Endothelial cell of umbilical vein (primary cell): ENCODE measurements around the gene PLCD3. TPM values are rescaled to one million over a fixed set of nuclear protein-coding genes. Genes with fewer than 3 reads are reported as not detected.

ENCODE experiments used
- BruUV-seq: library from RNA; stranded (reverse); fragments of 400-500 nt; replicated peaks from 2 replicates; lab custom pipeline; 2021; lab: Mats Ljungman, UMichigan
- CTCF ChIA-PET: fragments of 300-600, 350-600 bp; sonication (Branson Sonifier 250); formaldehyde crosslinking; loops from one replicate; lab custom pipeline; 2021; ENCODE audit warnings: antibody characterized with exemption, inconsistent platforms; lab: Charles Lee
- POLR2A ChIA-PET: fragments of 300-600, 350-600 bp; sonication (Branson Sonifier 250); formaldehyde crosslinking; loops from one replicate; lab custom pipeline; 2021; ENCODE audit warnings: antibody characterized with exemption, inconsistent platforms; lab: Charles Lee
- DNase-seq: peaks from one replicate; pipeline ENCODE4 v3.0.0-alpha.2; 2011; ENCODE audit warnings: low read depth, low spot score
- FAIRE-seq: peaks from 2 replicates; lab custom pipeline; 2011; peaks lifted over from hg19 to GRCh38; lab: Jason Lieb, UNC
- H2AFZ ChIP-seq: 2 replicates; pipeline ENCODE4 v1.6.0; 2012; ENCODE audit warnings: low read depth, low read length, control low read depth, inconsistent platforms
- H3K27ac ChIP-seq: 2 replicates; pipeline ENCODE4 v1.5.1; 2011; ENCODE audit warnings: low read depth, mild to moderate bottlenecking, control low read depth, low read length, moderate library complexity; ENCODE audit not compliant: insufficient read depth
- H3K27me3 ChIP-seq, 2 experiments: 2 replicates each; pipeline versions ENCODE4 v1.6.0 to v1.6.1; 2011; ENCODE audit warnings: low read length in 2 of 2, mixed read lengths in 1 of 2; ENCODE audit not compliant: control insufficient read depth in 2 of 2, insufficient read depth in 2 of 2
- H3K36me3 ChIP-seq, 2 experiments: 2 replicates in 1 of 2; 3 replicates in 1 of 2; pipeline ENCODE4 v1.5.1; 2011; ENCODE audit warnings: low read length in 2 of 2, mild to moderate bottlenecking in 1 of 2, moderate library complexity in 1 of 2; ENCODE audit not compliant: control insufficient read depth in 2 of 2, insufficient read depth in 2 of 2; ENCODE audit errors: extremely low read depth in 1 of 2
- H3K4me1 ChIP-seq: 3 replicates; pipeline ENCODE4 v1.5.1; 2011; ENCODE audit warnings: mild to moderate bottlenecking, low read length; ENCODE audit not compliant: control insufficient read depth, insufficient read depth; ENCODE audit errors: extremely low read depth
- H3K4me2 ChIP-seq: 2 replicates; pipeline ENCODE4 v1.6.1; 2011; ENCODE audit warnings: low read length, control low read depth, mixed read lengths; ENCODE audit not compliant: insufficient read depth
- H3K4me3 ChIP-seq, 3 experiments: fragments of 200-600 bp in 1 of 3; sonication (generic), shearing (Covaris generic) in 1 of 3; replicated peaks in 1 of 3; 2 replicates each; pipeline ENCODE4 v1.5.1; 2011 to 2016; ENCODE audit warnings: control low read depth in 3 of 3, low read length in 3 of 3, mild to moderate bottlenecking in 2 of 3, inconsistent platforms in 1 of 3, low read depth in 1 of 3, moderate library complexity in 1 of 3; ENCODE audit not compliant: insufficient read depth in 1 of 3
- H3K79me2 ChIP-seq: 2 replicates; pipeline ENCODE4 v1.6.0; 2012; ENCODE audit warnings: low read length, inconsistent platforms; ENCODE audit not compliant: control insufficient read depth, insufficient read depth
- H3K9ac ChIP-seq: replicated peaks from 2 replicates; pipeline ENCODE3; 2011; ENCODE audit warnings: low read length, control low read depth; ENCODE audit not compliant: insufficient read depth; ENCODE audit errors: extremely low read depth
- H3K9me1 ChIP-seq: replicated peaks from 3 replicates; pipeline ENCODE4 v1.6.0; 2011; ENCODE audit warnings: mild to moderate bottlenecking, low read length; ENCODE audit not compliant: control insufficient read depth, insufficient read depth; ENCODE audit errors: extremely low read depth
- H3K9me3 ChIP-seq: replicated peaks from 2 replicates; pipeline ENCODE4 v1.5.1; 2012; ENCODE audit warnings: low read length, inconsistent platforms; ENCODE audit not compliant: control insufficient read depth, insufficient read depth
- H4K20me1 ChIP-seq: replicated peaks from 2 replicates; pipeline ENCODE3; 2011; ENCODE audit warnings: mild to moderate bottlenecking, low read length; ENCODE audit not compliant: control insufficient read depth, insufficient read depth; ENCODE audit errors: extremely low read depth
- EZH2 ChIP-seq: IDR thresholded peaks from 2 replicates; pipeline ENCODE4 v1.6.1; 2012; ENCODE audit warnings: borderline replicate concordance, low read depth, mild to moderate bottlenecking, moderate library complexity, low read length, inconsistent platforms; ENCODE audit not compliant: severe bottlenecking
- FOS ChIP-seq: IDR thresholded peaks from 2 replicates; pipeline ENCODE4 v1.6.1; 2011; ENCODE audit warnings: mild to moderate bottlenecking, low read length, moderate library complexity, borderline replicate concordance; ENCODE audit not compliant: insufficient read depth
- GATA2 ChIP-seq: IDR thresholded peaks from 2 replicates; pipeline ENCODE4 v1.7.0; 2011; ENCODE audit warnings: low read depth, mild to moderate bottlenecking, moderate library complexity, mixed read lengths, low read length; ENCODE audit not compliant: insufficient read length, insufficient read depth
- JUN ChIP-seq: IDR thresholded peaks from 2 replicates; pipeline ENCODE4 v1.6.1; 2011; ENCODE audit warnings: borderline replicate concordance, low read depth; ENCODE audit not compliant: insufficient read length, insufficient read depth
- MYC ChIP-seq: IDR thresholded peaks from one replicate; pipeline ENCODE4 v1.6.1; 2011; ENCODE audit warnings: mild to moderate bottlenecking, low read depth, low read length
- POLR2A ChIP-seq: IDR thresholded peaks from 2 replicates; pipeline ENCODE4 v1.6.1; 2012; ENCODE audit warnings: low read depth, mild to moderate bottlenecking, control low read depth, low read length
- POLR2AphosphoS5 ChIP-seq: IDR thresholded peaks from 2 replicates; pipeline ENCODE4 v1.6.1; 2012; ENCODE audit warnings: low read depth, mild to moderate bottlenecking, control low read depth, low read length, moderate library complexity; ENCODE audit not compliant: insufficient read depth
- dilution Hi-C: fragments of 300-500 bp; cut with MboI; formaldehyde crosslinking; loops from one replicate; pipeline ENCODE4 v1.15.0; 2019; ENCODE audit warnings: low sequenced_read_pairs; ENCODE audit not compliant: extremely low pct_ligation_motif_present
- intact Hi-C: fragments of 100-400 bp; cut with micrococcal nuclease; formaldehyde crosslinking; loops from one replicate; pipeline ENCODE4 v1.10.0; 2022
- polyA plus RNA-seq, 4 experiments: library from polyadenylated mRNA; depleted of rRNA in 3 of 4; stranded (reverse) in 3 of 4; unstranded in 1 of 4; fragments of >200 nt; gene quantifications; 2 replicates each; pipeline versions ENCODE4 v1.2.1 to v1.2.3, GENCODE V29; 2011 to 2012; ENCODE audit warnings: missing spikeins in 1 of 4
- total RNA-seq: library from RNA; stranded (reverse); gene quantifications from 2 replicates; pipeline ENCODE4 v1.2.3, GENCODE V29; 2021
- TF ChIP-seq, protein P1 (sequence below): IDR thresholded peaks from 2 replicates; pipeline ENCODE4 v1.6.1; 2011; ENCODE audit not compliant: insufficient read depth, insufficient read length
- TF ChIP-seq, protein P2 (sequence below), 2 donors: IDR thresholded peaks; 1 replicate in 1 of 2; 2 replicates in 1 of 2; pipeline ENCODE4 v1.5.1; 2011; ENCODE audit warnings: low read length in 2 of 2, mild to moderate bottlenecking in 2 of 2, moderate library complexity in 2 of 2, control low read depth in 1 of 2, inconsistent platforms in 1 of 2, low read depth in 1 of 2; ENCODE audit not compliant: insufficient read depth in 1 of 2; ENCODE audit errors: extremely low read depth in 1 of 2

PLCD3 gene
- total and polyA plus RNA-seq, 2 donors (not counting 3 experiments of a cell fraction or from before 2014, with no cell fraction given), result 30.4 to 43.1 TPM

DNA sequence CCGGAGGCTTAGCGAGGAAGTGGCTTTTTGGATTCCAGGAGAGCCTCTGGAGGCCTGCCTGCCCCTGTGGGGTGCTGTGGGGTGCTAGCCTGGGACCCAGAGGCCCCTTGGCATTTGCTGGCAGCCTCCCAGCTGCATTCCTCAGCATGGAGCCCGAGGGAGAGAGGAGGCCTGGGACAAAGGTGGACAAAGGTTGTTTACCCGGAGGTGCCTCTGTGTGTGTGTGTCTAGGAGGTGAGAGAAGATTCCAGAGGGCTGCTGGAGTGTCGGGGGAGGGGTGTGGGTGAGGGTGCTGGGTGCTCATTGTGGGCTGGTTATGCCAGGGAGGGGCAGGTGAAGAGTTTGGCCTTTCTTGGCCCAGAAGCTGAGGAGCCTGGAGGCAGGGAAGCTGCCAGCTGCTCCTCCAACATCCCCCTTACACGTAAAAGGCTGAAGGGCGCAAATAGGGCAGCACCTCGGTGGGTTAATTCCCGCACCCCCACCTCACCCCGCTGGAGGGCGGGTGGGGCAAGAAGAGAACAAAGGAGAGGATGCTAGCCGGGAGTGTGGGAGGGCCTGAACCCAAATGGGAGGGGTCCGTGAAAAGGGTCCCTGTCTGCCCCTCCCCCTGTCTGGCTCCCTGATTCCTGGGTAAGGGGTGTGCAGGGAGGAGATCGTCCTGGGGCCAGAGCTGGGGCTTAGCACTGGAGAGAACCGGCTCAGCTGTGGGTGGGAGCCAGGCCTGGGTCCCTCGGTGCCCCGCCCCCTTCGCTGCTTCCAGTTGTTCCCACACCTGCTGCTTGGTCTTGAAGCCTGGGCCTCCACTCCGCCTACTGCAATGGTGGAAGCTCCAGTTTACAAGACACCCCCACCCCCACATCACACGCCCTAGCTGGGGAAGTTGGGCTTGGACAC, 39.3 kb upstream of the PLCD3 start:
- FAIRE-seq (no peak), DNase-seq (no peak)
- H3K9me3 ChIP-seq, result no peaks in the 10 kb centered on the region
- H3K79me2 ChIP-seq, result no peaks in the 10 kb centered on the region
- no peaks in the 10 kb centered on the region for H3K9me1 ChIP-seq
- H3K4me2 ChIP-seq, result no peak overlapping the region
- no peaks in the 10 kb centered on the region for H3K27me3 ChIP-seq
- ChIA-PET POLR2A (interaction anchor here (2.7 kb wide), 1 partner anchor 23 kb away, joined by 10 read pairs; the partner anchor contains the start of gene HEXIM1), CTCF (interaction anchor here (0.6 to 4.1 kb wide), 5 partner anchors 10 to 36 kb away, joined by 3 to 34 read pairs (median 6); partner anchors contain the start of gene ACBD4)
- no peak overlapping the region for H3K4me3 ChIP-seq
- H2AFZ ChIP-seq, result peak overlapping the region; percentile 75
- no TSS peak for BruUV-seq
- no peaks in the 10 kb centered on the region for H4K20me1 ChIP-seq
- H3K36me3 ChIP-seq, result no peaks in the 10 kb centered on the region
- H3K4me1 ChIP-seq, result peaks cover 14% of the 10 kb centered on the region
- peak overlapping the region; percentile 13 for H3K27ac ChIP-seq
- dilution Hi-C loops (no loop called here), intact Hi-C loops (no loop called here)
- TF ChIP-seq POLR2AphosphoS5, result no peak
- TF ChIP-seq POLR2A, result no peak
- no peak for TF ChIP-seq JUN
- TF ChIP-seq, protein P1, sequence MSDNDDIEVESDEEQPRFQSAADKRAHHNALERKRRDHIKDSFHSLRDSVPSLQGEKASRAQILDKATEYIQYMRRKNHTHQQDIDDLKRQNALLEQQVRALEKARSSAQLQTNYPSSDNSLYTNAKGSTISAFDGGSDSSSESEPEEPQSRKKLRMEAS, result no peak
- TF ChIP-seq EZH2, result no peak
- H3K9ac ChIP-seq, result no peak overlapping the region

DNA sequence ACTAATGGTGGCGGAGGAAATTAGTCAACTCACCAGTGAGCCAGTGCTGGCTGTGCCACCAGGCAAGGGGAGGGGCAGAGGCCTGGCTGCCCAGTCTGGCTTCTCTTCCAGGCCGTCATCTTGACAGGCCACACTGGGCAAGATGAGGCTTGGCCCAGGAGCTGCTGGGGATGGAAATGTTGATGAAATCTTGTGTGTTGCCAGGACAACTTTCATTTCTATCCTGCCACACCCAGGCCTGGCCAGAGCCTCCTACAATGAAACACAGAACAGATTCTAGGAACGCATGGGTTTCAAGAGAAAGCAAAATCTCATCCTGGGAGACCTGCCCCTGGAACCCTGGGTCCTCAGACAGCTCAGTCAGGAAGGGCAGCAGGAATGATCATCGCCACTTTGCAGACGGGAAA, 38.6 kb upstream of the PLCD3 start:
- H3K4me2 ChIP-seq, result no peak overlapping the region
- dilution Hi-C loops, result no loop called here
- ChIA-PET CTCF (interaction anchor here (0.6 to 4.1 kb wide), 3 partner anchors 19 to 36 kb away, joined by 3 to 34 read pairs (median 3); partner anchors contain the start of gene ACBD4), POLR2A (no interaction called here)
- peaks cover 14% of the 10 kb centered on the region for H3K4me1 ChIP-seq
- peak overlapping the region; percentile 13 for H3K27ac ChIP-seq
- no peaks in the 10 kb centered on the region for H3K36me3 ChIP-seq
- H3K9me3 ChIP-seq, result no peaks in the 10 kb centered on the region
- H3K27me3 ChIP-seq, result no peaks in the 10 kb centered on the region
- no peak overlapping the region for H3K4me3 ChIP-seq
- DNase-seq, result peak; percentile 32
- no peaks in the 10 kb centered on the region for H3K79me2 ChIP-seq
- H2AFZ ChIP-seq, result peak overlapping the region; percentile 75
- no peak for TF ChIP-seq MYC
- no peak for TF ChIP-seq POLR2A
- TF ChIP-seq EZH2, result no peak
- TF ChIP-seq JUN, result no peak
- TF ChIP-seq POLR2AphosphoS5, result no peak
- TF ChIP-seq, protein P2, sequence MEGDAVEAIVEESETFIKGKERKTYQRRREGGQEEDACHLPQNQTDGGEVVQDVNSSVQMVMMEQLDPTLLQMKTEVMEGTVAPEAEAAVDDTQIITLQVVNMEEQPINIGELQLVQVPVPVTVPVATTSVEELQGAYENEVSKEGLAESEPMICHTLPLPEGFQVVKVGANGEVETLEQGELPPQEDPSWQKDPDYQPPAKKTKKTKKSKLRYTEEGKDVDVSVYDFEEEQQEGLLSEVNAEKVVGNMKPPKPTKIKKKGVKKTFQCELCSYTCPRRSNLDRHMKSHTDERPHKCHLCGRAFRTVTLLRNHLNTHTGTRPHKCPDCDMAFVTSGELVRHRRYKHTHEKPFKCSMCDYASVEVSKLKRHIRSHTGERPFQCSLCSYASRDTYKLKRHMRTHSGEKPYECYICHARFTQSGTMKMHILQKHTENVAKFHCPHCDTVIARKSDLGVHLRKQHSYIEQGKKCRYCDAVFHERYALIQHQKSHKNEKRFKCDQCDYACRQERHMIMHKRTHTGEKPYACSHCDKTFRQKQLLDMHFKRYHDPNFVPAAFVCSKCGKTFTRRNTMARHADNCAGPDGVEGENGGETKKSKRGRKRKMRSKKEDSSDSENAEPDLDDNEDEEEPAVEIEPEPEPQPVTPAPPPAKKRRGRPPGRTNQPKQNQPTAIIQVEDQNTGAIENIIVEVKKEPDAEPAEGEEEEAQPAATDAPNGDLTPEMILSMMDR (IDR thresholded peaks at IDR 0.05; ENCODE audit: extremely low read depth in 1 of 2, insufficient read depth in 1 of 2, low read depth in 1 of 2, low read length in 2 of 2), result no peak
- no peak for TF ChIP-seq FOS
- TF ChIP-seq, protein P1, result no peak
- TF ChIP-seq GATA2, result no peak
- intact Hi-C loops, result no loop called here
- no peaks in the 10 kb centered on the region for H4K20me1 ChIP-seq
- H3K9me1 ChIP-seq, result no peaks in the 10 kb centered on the region
- BruUV-seq, result no TSS peak
- H3K9ac ChIP-seq, result no peak overlapping the region
- peak; percentile 72 for FAIRE-seq
